NCI-H1436 treated with DMSO at 0.1 percent for 48 hours (cell line): Measurements from ENCODE around the gene NGLY1.

Experiments
- DNase-seq: peaks from one replicate; lab custom pipeline; 2025; lab: John Stamatoyannopoulos, UW

NGLY1 gene

GRCh38 chr3:25711090-25711489, 72.2 kb downstream of the NGLY1 start:
- DNase-seq = no peak

GRCh38 chr3:25708036-25708435, 75.2 kb downstream of the NGLY1 start:
- DNase-seq = no peak

- no peak for DNase-seq
These were observed 75.8 kb downstream of the NGLY1 start for GRCh38 chr3:25707268-25707926.

GRCh38 chr3:25706213-25706612, 77.0 kb downstream of the NGLY1 start:
- DNase-seq = no peak

GRCh38 chr3:25697553-25697952, 85.7 kb downstream of the NGLY1 start:
- DNase-seq = no peak

- DNase-seq = no peak
These were observed 87.4 kb downstream of the NGLY1 start for GRCh38 chr3:25695731-25696420.

- DNase-seq = no peak
These were observed 90.0 kb downstream of the NGLY1 start for GRCh38 chr3:25693238-25693637.

- DNase-seq = no peak
These were observed 90.9 kb downstream of the NGLY1 start for GRCh38 chr3:25692341-25692740.

GRCh38 chr3:25690768-25691533, 92.3 kb downstream of the NGLY1 start:
- DNase-seq = no peak

GRCh38 chr3:25689226-25689625, 94.0 kb downstream of the NGLY1 start:
- no peak for DNase-seq

GRCh38 chr3:25687742-25688141, 95.5 kb downstream of the NGLY1 start:
- DNase-seq = no peak

GRCh38 chr3:25686766-25687165, 96.5 kb downstream of the NGLY1 start:
- DNase-seq = no peak

- no peak for DNase-seq
These were observed 99.4 kb downstream of the NGLY1 start for GRCh38 chr3:25683882-25684281.

- DNase-seq = no peak
These were observed 99.8 kb downstream of the NGLY1 start for GRCh38 chr3:25683410-25683809.

GRCh38 chr3:25679642-25680302, 103.5 kb downstream of the NGLY1 start:
- DNase-seq = no peak

- DNase-seq = no peak
These were observed 104.1 kb downstream of the NGLY1 start for GRCh38 chr3:25679166-25679565.

GRCh38 chr3:25678581-25678980, 104.7 kb downstream of the NGLY1 start:
- no peak for DNase-seq

- DNase-seq = no peak
These were observed 106.1 kb downstream of the NGLY1 start for GRCh38 chr3:25677121-25677520.

GRCh38 chr3:25674670-25675069, 108.6 kb downstream of the NGLY1 start:
- no peak for DNase-seq

GRCh38 chr3:25673738-25674298, 109.4 kb downstream of the NGLY1 start:
- no peak for DNase-seq
